ENCODE data around the gene SACM1L.
"Not testable (repeated sequence)": the region's sequence is repeated elsewhere in the genome, so short reads cannot be mapped to it uniquely, and the experiment has no call there.

Gene SACM1L

GRCh38 chr3:45691842-45692241 lies 2.6 kb downstream of the SACM1L start:
- no peak for DNase-seq (ENCODE audit: low spot score)
- FAIRE-seq = no peak

- FAIRE-seq = no peak
- no peak for DNase-seq (ENCODE audit: low spot score)
These were observed 3.7 kb downstream of the SACM1L start for GRCh38 chr3:45692866-45693265.

GRCh38 chr3:45693941-45694521 lies 4.8 kb downstream of the SACM1L start:
- FAIRE-seq = no peak
- DNase-seq (ENCODE audit: low spot score) = no peak

GRCh38 chr3:45695166-45695565 lies 6.0 kb downstream of the SACM1L start:
- DNase-seq (ENCODE audit: low spot score); FAIRE-seq: not testable (repeated sequence)

GRCh38 chr3:45700570-45701073 lies 11.4 kb downstream of the SACM1L start:
- no peak for DNase-seq (ENCODE audit: low spot score)
- FAIRE-seq = no peak

- DNase-seq (ENCODE audit: low spot score) (no peak), FAIRE-seq (no peak)
These were observed 12.1 kb downstream of the SACM1L start for GRCh38 chr3:45701172-45701867.

GRCh38 chr3:45704301-45704943 lies 15.2 kb downstream of the SACM1L start:
- no peak for FAIRE-seq
- no peak for DNase-seq (ENCODE audit: low spot score)

- FAIRE-seq = no peak
- DNase-seq (ENCODE audit: low spot score) = no peak
These were observed 16.9 kb downstream of the SACM1L start for GRCh38 chr3:45705839-45706808.

GRCh38 chr3:45711931-45712330 lies 22.7 kb downstream of the SACM1L start:
- no peak for DNase-seq (ENCODE audit: low spot score)
- no peak for FAIRE-seq

GRCh38 chr3:45712434-45713110 lies 23.4 kb downstream of the SACM1L start:
- DNase-seq (ENCODE audit: low spot score) (no peak), FAIRE-seq (no peak)

- FAIRE-seq = no peak
- DNase-seq (ENCODE audit: low spot score) = no peak
These were observed 26.7 kb downstream of the SACM1L start for GRCh38 chr3:45715945-45716344.

GRCh38 chr3:45716790-45717336 lies 27.7 kb downstream of the SACM1L start:
- FAIRE-seq (no peak), DNase-seq (ENCODE audit: low spot score) (no peak)

GRCh38 chr3:45719655-45720487 lies 30.7 kb downstream of the SACM1L start:
- no peak for DNase-seq (ENCODE audit: low spot score)
- no peak for FAIRE-seq

- no peak for FAIRE-seq
- no peak for DNase-seq (ENCODE audit: low spot score)
These were observed 35.7 kb downstream of the SACM1L start for GRCh38 chr3:45724911-45725310.

GRCh38 chr3:45729614-45730013 lies 40.4 kb downstream of the SACM1L start:
- DNase-seq (ENCODE audit: low spot score) = no peak

GRCh38 chr3:45730409-45731154 lies 41.4 kb downstream of the SACM1L start:
- DNase-seq (ENCODE audit: low spot score) (no peak), FAIRE-seq (no peak)

More at GRCh38 chr3:45729614-45730013, 40.4 kb downstream of the SACM1L start:
- FAIRE-seq = no peak

- DNase-seq (ENCODE audit: low spot score) = no peak
- FAIRE-seq = no peak
These were observed 47.5 kb downstream of the SACM1L start for GRCh38 chr3:45736707-45737106.

- FAIRE-seq = no peak
- no peak for DNase-seq (ENCODE audit: low spot score)
These were observed 48.0 kb downstream of the SACM1L start for GRCh38 chr3:45737234-45737633.

GRCh38 chr3:45739991-45740390 lies 50.8 kb downstream of the SACM1L start:
- no peak for FAIRE-seq

More at GRCh38 chr3:45739991-45740390, 50.8 kb downstream of the SACM1L start:
- DNase-seq (ENCODE audit: low spot score) = no peak
